Measurements from ENCODE around the gene MED26.

Gene MED26

DNA sequence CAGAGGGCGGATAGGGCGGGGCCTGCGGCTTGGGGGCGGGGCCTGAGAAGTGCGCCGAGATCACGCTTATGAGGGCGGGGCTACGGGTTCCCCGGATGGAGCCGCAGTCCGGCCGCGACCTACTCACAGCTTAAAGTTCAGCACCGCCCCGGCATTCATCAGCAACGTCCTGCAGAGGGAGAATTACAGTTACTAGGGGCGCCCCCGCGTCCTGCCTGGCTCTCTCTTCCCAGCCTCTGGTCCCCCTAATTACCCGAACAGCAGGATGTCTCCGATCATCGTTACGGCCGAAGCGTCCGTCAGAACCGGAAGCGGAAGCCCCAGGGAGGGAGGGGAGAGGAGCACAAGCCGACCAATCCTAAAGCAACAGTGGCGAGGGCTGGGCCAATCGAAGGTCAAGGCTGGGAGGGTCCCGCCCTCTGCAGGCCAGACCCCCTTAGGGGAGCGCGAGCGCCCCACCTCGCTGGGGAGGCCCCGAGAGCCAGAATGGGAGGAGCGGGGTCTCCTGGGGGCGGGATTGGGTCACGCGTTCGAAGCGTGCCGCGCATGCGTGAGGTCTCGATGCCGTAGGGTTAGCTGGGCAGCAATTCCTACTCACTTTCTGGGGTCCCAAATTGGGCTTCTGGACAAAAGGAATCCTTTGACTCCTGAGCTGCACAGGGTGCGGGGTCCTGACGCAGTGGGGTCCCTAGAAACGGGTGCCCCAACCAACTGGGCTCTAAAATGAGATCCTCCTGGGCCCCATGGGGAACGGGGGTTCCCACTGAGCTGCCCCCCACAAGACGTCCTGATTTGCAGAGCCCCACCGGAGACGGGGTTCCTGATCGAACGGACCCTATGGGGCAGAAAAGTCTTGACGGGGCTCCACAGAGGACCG is 32.1 kb upstream of the MED26 start, which contains the start of gene SMIM7:
Gene SMIM7, minus strand, starts transcription at position 313 of the 877 bp plus-strand sequence. Its CDS starts 34 bp downstream, at position 279.
- peak within 1 kb of the TSS; percentile 97 for H3K4me3 ChIP-seq (ENCODE audit: low read length)
- DNase-seq: peak; percentile 99
- H3K27me3 ChIP-seq (replicated peaks; ENCODE audit: insufficient read depth, low read length): no peaks in the 10 kb centered on the region
- H3K36me3 ChIP-seq (replicated peaks; ENCODE audit: insufficient read depth, low read length): no peaks in the 10 kb centered on the region; the same call in 1 of the 2 replicates
- H3K9me2 ChIP-seq (replicated peaks; ENCODE audit: insufficient read depth, low read length): no peaks in the 10 kb centered on the region
- peaks cover 20% of the 10 kb centered on the region for H3K4me1 ChIP-seq (ENCODE audit: low read length)
- H3K9ac ChIP-seq (ENCODE audit: low read length): peak within 1 kb of the TSS; percentile 77
- no peak for TF ChIP-seq EZH2 (optimal IDR thresholded peaks at IDR 0.05; ENCODE audit: low read depth, low read length)
- TF ChIP-seq, protein P1, sequence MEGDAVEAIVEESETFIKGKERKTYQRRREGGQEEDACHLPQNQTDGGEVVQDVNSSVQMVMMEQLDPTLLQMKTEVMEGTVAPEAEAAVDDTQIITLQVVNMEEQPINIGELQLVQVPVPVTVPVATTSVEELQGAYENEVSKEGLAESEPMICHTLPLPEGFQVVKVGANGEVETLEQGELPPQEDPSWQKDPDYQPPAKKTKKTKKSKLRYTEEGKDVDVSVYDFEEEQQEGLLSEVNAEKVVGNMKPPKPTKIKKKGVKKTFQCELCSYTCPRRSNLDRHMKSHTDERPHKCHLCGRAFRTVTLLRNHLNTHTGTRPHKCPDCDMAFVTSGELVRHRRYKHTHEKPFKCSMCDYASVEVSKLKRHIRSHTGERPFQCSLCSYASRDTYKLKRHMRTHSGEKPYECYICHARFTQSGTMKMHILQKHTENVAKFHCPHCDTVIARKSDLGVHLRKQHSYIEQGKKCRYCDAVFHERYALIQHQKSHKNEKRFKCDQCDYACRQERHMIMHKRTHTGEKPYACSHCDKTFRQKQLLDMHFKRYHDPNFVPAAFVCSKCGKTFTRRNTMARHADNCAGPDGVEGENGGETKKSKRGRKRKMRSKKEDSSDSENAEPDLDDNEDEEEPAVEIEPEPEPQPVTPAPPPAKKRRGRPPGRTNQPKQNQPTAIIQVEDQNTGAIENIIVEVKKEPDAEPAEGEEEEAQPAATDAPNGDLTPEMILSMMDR (IDR thresholded peaks at IDR 0.05; ENCODE audit: low read length): peak; percentile 22; the same call in 1 of the 2 replicates
- TF ChIP-seq EZH2phosphoT487 (IDR thresholded peaks at IDR 0.05; ENCODE audit: low read length): no peak
- peak within 1 kb of the TSS; percentile 55 for H2AFZ ChIP-seq (ENCODE audit: low read length)
- H3F3A ChIP-seq (ENCODE audit: insufficient read depth, low read length): peaks cover 18% of the 10 kb centered on the region
- peaks cover 14% of the 10 kb centered on the region; the same call in 1 of the 2 replicates for H4K20me1 ChIP-seq (ENCODE audit: insufficient read depth, low read length)
- no peaks in the 10 kb centered on the region for H3K9me3 ChIP-seq (replicated peaks; ENCODE audit: insufficient read depth, low read length)
- peak within 1 kb of the TSS; percentile 70 for H3K27ac ChIP-seq (ENCODE audit: low read length)
- peaks cover 75% of the 10 kb centered on the region for H3K79me2 ChIP-seq (ENCODE audit: low read length)
- peak within 1 kb of the TSS; percentile 89 for H3K4me2 ChIP-seq (ENCODE audit: low read depth, low read length)

DNA sequence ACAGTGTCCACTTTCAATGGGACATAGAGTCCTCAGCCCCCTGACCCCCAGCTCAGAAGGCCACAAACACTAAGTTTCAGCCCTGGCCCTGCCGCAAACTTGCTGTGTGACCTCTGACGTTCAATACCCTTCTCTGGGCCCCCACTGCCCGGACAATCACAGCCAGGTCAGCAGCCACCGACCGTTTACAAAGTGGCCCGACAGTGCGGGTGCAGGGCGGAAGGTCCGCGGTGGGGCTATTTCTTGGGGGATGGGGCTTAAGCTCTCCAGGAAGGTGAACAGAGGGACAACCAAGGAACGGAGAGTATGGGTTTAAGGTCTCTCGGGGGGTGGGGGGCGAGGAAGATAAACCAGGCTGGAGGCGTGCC is 31.4 kb upstream of the MED26 start:
- no peaks in the 10 kb centered on the region for H3K9me3 ChIP-seq (replicated peaks; ENCODE audit: insufficient read depth, low read length)
- H3F3A ChIP-seq (ENCODE audit: insufficient read depth, low read length): peaks cover 18% of the 10 kb centered on the region
- peaks cover 79% of the 10 kb centered on the region for H3K79me2 ChIP-seq (ENCODE audit: low read length)
- H3K9ac ChIP-seq (ENCODE audit: low read length): peak overlapping the region; percentile 77
- H4K20me1 ChIP-seq (ENCODE audit: insufficient read depth, low read length): peaks cover 14% of the 10 kb centered on the region; the same call in 1 of the 2 replicates
- H3K4me3 ChIP-seq (ENCODE audit: low read length): peak overlapping the region; percentile 97
- no peaks in the 10 kb centered on the region; the same call in 1 of the 2 replicates for H3K36me3 ChIP-seq (replicated peaks; ENCODE audit: insufficient read depth, low read length)
- TF ChIP-seq EZH2phosphoT487 (IDR thresholded peaks at IDR 0.05; ENCODE audit: low read length) (no peak), EZH2 (optimal IDR thresholded peaks at IDR 0.05; ENCODE audit: low read depth, low read length) (no peak)
- TF ChIP-seq, protein P1 (IDR thresholded peaks at IDR 0.05; ENCODE audit: low read length): no peak
- peak overlapping the region; percentile 86 for H3K4me2 ChIP-seq (ENCODE audit: low read depth, low read length)
- H3K27ac ChIP-seq (ENCODE audit: low read length): peak overlapping the region; percentile 70; the same call in 1 of the 2 replicates
- peaks cover 20% of the 10 kb centered on the region for H3K4me1 ChIP-seq (ENCODE audit: low read length)
- H2AFZ ChIP-seq (ENCODE audit: low read length): no peak overlapping the region
- H3K27me3 ChIP-seq (replicated peaks; ENCODE audit: insufficient read depth, low read length): no peaks in the 10 kb centered on the region
- DNase-seq: no peak
- no peaks in the 10 kb centered on the region for H3K9me2 ChIP-seq (replicated peaks; ENCODE audit: insufficient read depth, low read length)

DNA sequence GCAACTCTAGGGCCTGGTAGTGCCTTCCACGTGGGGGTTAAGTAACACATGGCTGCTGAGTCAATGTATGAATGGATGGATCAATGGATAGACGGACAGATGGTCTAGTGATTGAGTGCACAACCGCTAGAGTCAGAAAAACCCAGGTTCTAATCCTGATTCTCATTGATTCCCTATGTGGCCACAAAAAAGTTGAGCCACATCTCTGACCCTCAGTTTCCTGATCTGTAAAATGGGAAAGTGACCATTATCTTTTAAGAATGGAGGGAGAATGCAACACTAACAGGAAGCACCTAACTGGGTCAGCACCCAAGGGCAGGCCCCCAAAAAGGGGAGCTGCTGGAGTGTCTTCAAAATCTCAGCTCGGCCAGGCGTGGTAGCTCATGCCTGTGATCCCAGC is 29.4 kb upstream of the MED26 start:
- H4K20me1 ChIP-seq (ENCODE audit: insufficient read depth, low read length): peaks cover 14% of the 10 kb centered on the region; the same call in 1 of the 2 replicates

More for the DNA sequence above, 29.4 kb upstream of the MED26 start:
- Histone ChIP-seq H3K27ac (ENCODE audit: low read length) (no peak overlapping the region), H3K4me2 (ENCODE audit: low read depth, low read length) (no peak overlapping the region), H3K27me3 (replicated peaks; ENCODE audit: insufficient read depth, low read length) (no peaks in the 10 kb centered on the region), H3K79me2 (ENCODE audit: low read length) (peaks cover 78% of the 10 kb centered on the region), H3F3A (ENCODE audit: insufficient read depth, low read length) (peaks cover 18% of the 10 kb centered on the region), H3K4me1 (ENCODE audit: low read length) (peaks cover 13% of the 10 kb centered on the region), H2AFZ (ENCODE audit: low read length) (no peak overlapping the region), H3K9ac (ENCODE audit: low read length) (no peak overlapping the region), H3K9me3 (replicated peaks; ENCODE audit: insufficient read depth, low read length) (no peaks in the 10 kb centered on the region), H3K36me3 (replicated peaks; ENCODE audit: insufficient read depth, low read length) (peaks cover 3% of the 10 kb centered on the region; the same call in 1 of the 2 replicates), H3K9me2 (replicated peaks; ENCODE audit: insufficient read depth, low read length) (no peaks in the 10 kb centered on the region), H3K4me3 (ENCODE audit: low read length) (no peak overlapping the region)
- TF ChIP-seq EZH2 (optimal IDR thresholded peaks at IDR 0.05; ENCODE audit: low read depth, low read length): no peak
- TF ChIP-seq, protein P1 (IDR thresholded peaks at IDR 0.05; ENCODE audit: low read length): no peak
- TF ChIP-seq EZH2phosphoT487 (IDR thresholded peaks at IDR 0.05; ENCODE audit: low read length): no peak
- DNase-seq: no peak
